Limb (tissue), 2 donors: Measurements from ENCODE around the gene NAA25.
"Not testable (repeated sequence)": the region's sequence is repeated elsewhere in the genome, so short reads cannot be mapped to it uniquely, and the experiment has no call there.

ENCODE experiments used
- DNase-seq, 2 donors: peaks; one replicate each; pipeline ENCODE4 v3.0.0-alpha.2; 2016; ENCODE audit errors: extremely low spot score in 2 of 2

Gene NAA25

GRCh38 chr12:112010415-112011344, 97.9 kb downstream of the NAA25 start:
- DNase-seq: no peak

GRCh38 chr12:112009596-112009995, 99.0 kb downstream of the NAA25 start:
- not testable (repeated sequence) for DNase-seq

- no peak for DNase-seq
These were observed 99.7 kb downstream of the NAA25 start for GRCh38 chr12:112008918-112009317.

- DNase-seq: no peak
These were observed 100.6 kb downstream of the NAA25 start for GRCh38 chr12:112007945-112008344.

GRCh38 chr12:112005419-112006395, 102.9 kb downstream of the NAA25 start:
- no peak for DNase-seq

GRCh38 chr12:112004041-112004440, 104.5 kb downstream of the NAA25 start:
- DNase-seq: no peak

- DNase-seq: no peak
These were observed 107.0 kb downstream of the NAA25 start for GRCh38 chr12:112001576-112001975.

GRCh38 chr12:112000820-112001219, 107.8 kb downstream of the NAA25 start:
- DNase-seq: no peak

- not testable (repeated sequence) for DNase-seq
These were observed 109.5 kb downstream of the NAA25 start for GRCh38 chr12:111999129-111999528.

GRCh38 chr12:111998015-111998414, 110.6 kb downstream of the NAA25 start:
- DNase-seq: no peak

- DNase-seq: no peak
These were observed 111.3 kb downstream of the NAA25 start for GRCh38 chr12:111997300-111997699.

- no peak for DNase-seq
These were observed 112.7 kb downstream of the NAA25 start for GRCh38 chr12:111995782-111996480.

GRCh38 chr12:111994211-111995111, 114.1 kb downstream of the NAA25 start:
- DNase-seq: not testable (repeated sequence)

GRCh38 chr12:111993292-111994150, 115.1 kb downstream of the NAA25 start:
- no peak for DNase-seq

- no peak for DNase-seq
These were observed 116.1 kb downstream of the NAA25 start for GRCh38 chr12:111992464-111992863.

GRCh38 chr12:111991946-111992345, 116.6 kb downstream of the NAA25 start:
- no peak for DNase-seq

- DNase-seq: no peak
These were observed 117.0 kb downstream of the NAA25 start for GRCh38 chr12:111991535-111991934.

GRCh38 chr12:111984820-111985219, 123.8 kb downstream of the NAA25 start:
- no peak for DNase-seq

- DNase-seq: no peak
These were observed 126.6 kb downstream of the NAA25 start for GRCh38 chr12:111981987-111982386.
